ENCODE measurements around the gene SHANK3. TPM values are rescaled to one million over a fixed set of nuclear protein-coding genes. Genes with fewer than 3 reads are reported as not detected.
"Not testable (repeated sequence)": the region's sequence is repeated elsewhere in the genome, so short reads cannot be mapped to it uniquely, and the experiment has no call there.

The SHANK3 gene
- total and polyA plus RNA-seq, 2 experiments from 2014 or later: 0.52 to 4.9 TPM

DNA sequence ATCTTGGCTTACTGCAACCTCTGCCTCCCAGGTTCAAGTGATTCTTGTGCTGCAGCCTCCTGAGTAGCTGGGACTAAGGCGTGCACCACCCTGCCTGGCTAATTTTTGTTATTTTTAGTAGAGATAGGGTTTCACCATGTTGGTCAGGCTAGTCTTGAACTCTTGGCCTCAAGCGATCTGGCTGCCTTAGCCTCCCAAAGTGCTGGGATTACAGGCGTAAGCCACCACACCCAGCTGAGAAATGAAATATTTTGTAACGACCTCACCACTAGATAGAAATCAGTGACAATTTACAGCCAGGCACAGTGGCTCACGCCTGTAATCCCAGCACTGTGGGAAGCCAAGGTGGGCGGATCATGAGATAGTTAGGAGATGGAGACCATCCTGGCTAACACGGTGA lies 12.9 kb upstream of the SHANK3 start:
- not testable (repeated sequence) for H3K4me1 ChIP-seq (ENCODE audit: insufficient read depth); H3K79me2 ChIP-seq (replicated peaks; ENCODE audit: insufficient read depth); H3K4me3 ChIP-seq; H3K4me2 ChIP-seq; H2AFZ ChIP-seq; H3K27ac ChIP-seq (ENCODE audit: low read depth); H3K36me3 Mint-ChIP-seq (ENCODE audit: low read depth); H4K20me1 ChIP-seq (replicated peaks; ENCODE audit: insufficient read depth); H3K4me1 Mint-ChIP-seq; H3F3A ChIP-seq (replicated peaks; ENCODE audit: low read depth); H3K27ac Mint-ChIP-seq; H3K9me2 ChIP-seq (ENCODE audit: insufficient read depth); H3K36me3 ChIP-seq (ENCODE audit: insufficient read depth); ATAC-seq; DNase-seq (ENCODE audit: low spot score); H3K4me3 Mint-ChIP-seq
- H3K27me3 ChIP-seq (ENCODE audit: insufficient read depth): peaks cover 17% of the 10 kb centered on the region
- Mint-ChIP-seq H3K27me3 (ENCODE audit: insufficient read depth, low read depth, poor library complexity) (peaks cover 12% of the 10 kb centered on the region), H3K9me3 (peaks cover 20% of the 10 kb centered on the region; the same call in 2 of the 3 replicates)

DNA sequence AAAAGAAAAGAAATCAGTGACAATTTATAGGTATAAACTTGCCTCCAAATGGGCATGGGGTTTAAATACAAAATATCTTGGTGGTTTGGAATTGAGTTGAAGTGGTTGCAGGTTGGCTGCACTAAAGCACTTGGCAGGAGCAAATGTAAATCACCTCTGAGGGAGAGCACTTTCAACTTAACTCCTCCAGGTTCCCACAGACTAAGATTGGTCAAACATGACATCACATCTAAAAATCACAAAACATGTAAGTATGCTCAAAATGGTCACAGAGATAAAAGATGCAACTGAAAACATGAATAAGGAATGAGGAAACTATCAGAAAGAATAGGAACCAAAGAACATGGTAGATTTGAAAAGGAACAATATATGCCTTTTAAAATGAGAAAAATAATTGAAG lies 12.3 kb upstream of the SHANK3 start:
- no peaks in the 10 kb centered on the region for H4K20me1 ChIP-seq (replicated peaks; ENCODE audit: insufficient read depth)
- peaks cover 6% of the 10 kb centered on the region for H3K27me3 Mint-ChIP-seq (ENCODE audit: insufficient read depth, low read depth, poor library complexity)
- no peak overlapping the region for H3K4me2 ChIP-seq
- no peak overlapping the region for H3K4me3 Mint-ChIP-seq
- no peak overlapping the region for H2AFZ ChIP-seq
- H3F3A ChIP-seq (replicated peaks; ENCODE audit: low read depth): no peaks in the 10 kb centered on the region
- H3K79me2 ChIP-seq (replicated peaks; ENCODE audit: insufficient read depth): no peaks in the 10 kb centered on the region
- H3K36me3 Mint-ChIP-seq (ENCODE audit: low read depth): no peaks in the 10 kb centered on the region
- H3K36me3 ChIP-seq (ENCODE audit: insufficient read depth): no peaks in the 10 kb centered on the region
- H3K27ac Mint-ChIP-seq: no peak overlapping the region
- H3K27ac ChIP-seq (ENCODE audit: low read depth): no peak overlapping the region
- ATAC-seq (no peak), DNase-seq (ENCODE audit: low spot score) (no peak)
- H3K9me2 ChIP-seq (ENCODE audit: insufficient read depth): no peaks in the 10 kb centered on the region; the same call in 1 of the 2 replicates
- H3K4me1 Mint-ChIP-seq: no peaks in the 10 kb centered on the region
- peaks cover 14% of the 10 kb centered on the region; the same call in 2 of the 3 replicates for H3K9me3 Mint-ChIP-seq
- peaks cover 17% of the 10 kb centered on the region for H3K27me3 ChIP-seq (ENCODE audit: insufficient read depth)
- no peaks in the 10 kb centered on the region for H3K4me1 ChIP-seq (ENCODE audit: insufficient read depth)
- no peak overlapping the region for H3K4me3 ChIP-seq
- TF ChIP-seq, protein P1, sequence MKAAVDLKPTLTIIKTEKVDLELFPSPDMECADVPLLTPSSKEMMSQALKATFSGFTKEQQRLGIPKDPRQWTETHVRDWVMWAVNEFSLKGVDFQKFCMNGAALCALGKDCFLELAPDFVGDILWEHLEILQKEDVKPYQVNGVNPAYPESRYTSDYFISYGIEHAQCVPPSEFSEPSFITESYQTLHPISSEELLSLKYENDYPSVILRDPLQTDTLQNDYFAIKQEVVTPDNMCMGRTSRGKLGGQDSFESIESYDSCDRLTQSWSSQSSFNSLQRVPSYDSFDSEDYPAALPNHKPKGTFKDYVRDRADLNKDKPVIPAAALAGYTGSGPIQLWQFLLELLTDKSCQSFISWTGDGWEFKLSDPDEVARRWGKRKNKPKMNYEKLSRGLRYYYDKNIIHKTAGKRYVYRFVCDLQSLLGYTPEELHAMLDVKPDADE (IDR thresholded peaks at IDR 0.05): no peak
- TF ChIP-seq JUNB (IDR thresholded peaks at IDR 0.05; ENCODE audit: unreplicated experiment): no peak
- TF ChIP-seq, protein P2, sequence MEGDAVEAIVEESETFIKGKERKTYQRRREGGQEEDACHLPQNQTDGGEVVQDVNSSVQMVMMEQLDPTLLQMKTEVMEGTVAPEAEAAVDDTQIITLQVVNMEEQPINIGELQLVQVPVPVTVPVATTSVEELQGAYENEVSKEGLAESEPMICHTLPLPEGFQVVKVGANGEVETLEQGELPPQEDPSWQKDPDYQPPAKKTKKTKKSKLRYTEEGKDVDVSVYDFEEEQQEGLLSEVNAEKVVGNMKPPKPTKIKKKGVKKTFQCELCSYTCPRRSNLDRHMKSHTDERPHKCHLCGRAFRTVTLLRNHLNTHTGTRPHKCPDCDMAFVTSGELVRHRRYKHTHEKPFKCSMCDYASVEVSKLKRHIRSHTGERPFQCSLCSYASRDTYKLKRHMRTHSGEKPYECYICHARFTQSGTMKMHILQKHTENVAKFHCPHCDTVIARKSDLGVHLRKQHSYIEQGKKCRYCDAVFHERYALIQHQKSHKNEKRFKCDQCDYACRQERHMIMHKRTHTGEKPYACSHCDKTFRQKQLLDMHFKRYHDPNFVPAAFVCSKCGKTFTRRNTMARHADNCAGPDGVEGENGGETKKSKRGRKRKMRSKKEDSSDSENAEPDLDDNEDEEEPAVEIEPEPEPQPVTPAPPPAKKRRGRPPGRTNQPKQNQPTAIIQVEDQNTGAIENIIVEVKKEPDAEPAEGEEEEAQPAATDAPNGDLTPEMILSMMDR (conservative IDR thresholded peaks at IDR 0.05; ENCODE audit: low read depth in 2 of 2): no peak
- no peak for TF ChIP-seq ZNF331 (CRISPR knock-in tag; IDR thresholded peaks at IDR 0.05; ENCODE audit: low read depth)
- TF ChIP-seq NANOG (IDR thresholded peaks at IDR 0.05; ENCODE audit: borderline replicate concordance): no peak
- TF ChIP-seq, protein P3, sequence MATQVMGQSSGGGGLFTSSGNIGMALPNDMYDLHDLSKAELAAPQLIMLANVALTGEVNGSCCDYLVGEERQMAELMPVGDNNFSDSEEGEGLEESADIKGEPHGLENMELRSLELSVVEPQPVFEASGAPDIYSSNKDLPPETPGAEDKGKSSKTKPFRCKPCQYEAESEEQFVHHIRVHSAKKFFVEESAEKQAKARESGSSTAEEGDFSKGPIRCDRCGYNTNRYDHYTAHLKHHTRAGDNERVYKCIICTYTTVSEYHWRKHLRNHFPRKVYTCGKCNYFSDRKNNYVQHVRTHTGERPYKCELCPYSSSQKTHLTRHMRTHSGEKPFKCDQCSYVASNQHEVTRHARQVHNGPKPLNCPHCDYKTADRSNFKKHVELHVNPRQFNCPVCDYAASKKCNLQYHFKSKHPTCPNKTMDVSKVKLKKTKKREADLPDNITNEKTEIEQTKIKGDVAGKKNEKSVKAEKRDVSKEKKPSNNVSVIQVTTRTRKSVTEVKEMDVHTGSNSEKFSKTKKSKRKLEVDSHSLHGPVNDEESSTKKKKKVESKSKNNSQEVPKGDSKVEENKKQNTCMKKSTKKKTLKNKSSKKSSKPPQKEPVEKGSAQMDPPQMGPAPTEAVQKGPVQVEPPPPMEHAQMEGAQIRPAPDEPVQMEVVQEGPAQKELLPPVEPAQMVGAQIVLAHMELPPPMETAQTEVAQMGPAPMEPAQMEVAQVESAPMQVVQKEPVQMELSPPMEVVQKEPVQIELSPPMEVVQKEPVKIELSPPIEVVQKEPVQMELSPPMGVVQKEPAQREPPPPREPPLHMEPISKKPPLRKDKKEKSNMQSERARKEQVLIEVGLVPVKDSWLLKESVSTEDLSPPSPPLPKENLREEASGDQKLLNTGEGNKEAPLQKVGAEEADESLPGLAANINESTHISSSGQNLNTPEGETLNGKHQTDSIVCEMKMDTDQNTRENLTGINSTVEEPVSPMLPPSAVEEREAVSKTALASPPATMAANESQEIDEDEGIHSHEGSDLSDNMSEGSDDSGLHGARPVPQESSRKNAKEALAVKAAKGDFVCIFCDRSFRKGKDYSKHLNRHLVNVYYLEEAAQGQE (IDR thresholded peaks at IDR 0.05; ENCODE audit: unreplicated experiment): no peak
- TF ChIP-seq, protein P4, sequence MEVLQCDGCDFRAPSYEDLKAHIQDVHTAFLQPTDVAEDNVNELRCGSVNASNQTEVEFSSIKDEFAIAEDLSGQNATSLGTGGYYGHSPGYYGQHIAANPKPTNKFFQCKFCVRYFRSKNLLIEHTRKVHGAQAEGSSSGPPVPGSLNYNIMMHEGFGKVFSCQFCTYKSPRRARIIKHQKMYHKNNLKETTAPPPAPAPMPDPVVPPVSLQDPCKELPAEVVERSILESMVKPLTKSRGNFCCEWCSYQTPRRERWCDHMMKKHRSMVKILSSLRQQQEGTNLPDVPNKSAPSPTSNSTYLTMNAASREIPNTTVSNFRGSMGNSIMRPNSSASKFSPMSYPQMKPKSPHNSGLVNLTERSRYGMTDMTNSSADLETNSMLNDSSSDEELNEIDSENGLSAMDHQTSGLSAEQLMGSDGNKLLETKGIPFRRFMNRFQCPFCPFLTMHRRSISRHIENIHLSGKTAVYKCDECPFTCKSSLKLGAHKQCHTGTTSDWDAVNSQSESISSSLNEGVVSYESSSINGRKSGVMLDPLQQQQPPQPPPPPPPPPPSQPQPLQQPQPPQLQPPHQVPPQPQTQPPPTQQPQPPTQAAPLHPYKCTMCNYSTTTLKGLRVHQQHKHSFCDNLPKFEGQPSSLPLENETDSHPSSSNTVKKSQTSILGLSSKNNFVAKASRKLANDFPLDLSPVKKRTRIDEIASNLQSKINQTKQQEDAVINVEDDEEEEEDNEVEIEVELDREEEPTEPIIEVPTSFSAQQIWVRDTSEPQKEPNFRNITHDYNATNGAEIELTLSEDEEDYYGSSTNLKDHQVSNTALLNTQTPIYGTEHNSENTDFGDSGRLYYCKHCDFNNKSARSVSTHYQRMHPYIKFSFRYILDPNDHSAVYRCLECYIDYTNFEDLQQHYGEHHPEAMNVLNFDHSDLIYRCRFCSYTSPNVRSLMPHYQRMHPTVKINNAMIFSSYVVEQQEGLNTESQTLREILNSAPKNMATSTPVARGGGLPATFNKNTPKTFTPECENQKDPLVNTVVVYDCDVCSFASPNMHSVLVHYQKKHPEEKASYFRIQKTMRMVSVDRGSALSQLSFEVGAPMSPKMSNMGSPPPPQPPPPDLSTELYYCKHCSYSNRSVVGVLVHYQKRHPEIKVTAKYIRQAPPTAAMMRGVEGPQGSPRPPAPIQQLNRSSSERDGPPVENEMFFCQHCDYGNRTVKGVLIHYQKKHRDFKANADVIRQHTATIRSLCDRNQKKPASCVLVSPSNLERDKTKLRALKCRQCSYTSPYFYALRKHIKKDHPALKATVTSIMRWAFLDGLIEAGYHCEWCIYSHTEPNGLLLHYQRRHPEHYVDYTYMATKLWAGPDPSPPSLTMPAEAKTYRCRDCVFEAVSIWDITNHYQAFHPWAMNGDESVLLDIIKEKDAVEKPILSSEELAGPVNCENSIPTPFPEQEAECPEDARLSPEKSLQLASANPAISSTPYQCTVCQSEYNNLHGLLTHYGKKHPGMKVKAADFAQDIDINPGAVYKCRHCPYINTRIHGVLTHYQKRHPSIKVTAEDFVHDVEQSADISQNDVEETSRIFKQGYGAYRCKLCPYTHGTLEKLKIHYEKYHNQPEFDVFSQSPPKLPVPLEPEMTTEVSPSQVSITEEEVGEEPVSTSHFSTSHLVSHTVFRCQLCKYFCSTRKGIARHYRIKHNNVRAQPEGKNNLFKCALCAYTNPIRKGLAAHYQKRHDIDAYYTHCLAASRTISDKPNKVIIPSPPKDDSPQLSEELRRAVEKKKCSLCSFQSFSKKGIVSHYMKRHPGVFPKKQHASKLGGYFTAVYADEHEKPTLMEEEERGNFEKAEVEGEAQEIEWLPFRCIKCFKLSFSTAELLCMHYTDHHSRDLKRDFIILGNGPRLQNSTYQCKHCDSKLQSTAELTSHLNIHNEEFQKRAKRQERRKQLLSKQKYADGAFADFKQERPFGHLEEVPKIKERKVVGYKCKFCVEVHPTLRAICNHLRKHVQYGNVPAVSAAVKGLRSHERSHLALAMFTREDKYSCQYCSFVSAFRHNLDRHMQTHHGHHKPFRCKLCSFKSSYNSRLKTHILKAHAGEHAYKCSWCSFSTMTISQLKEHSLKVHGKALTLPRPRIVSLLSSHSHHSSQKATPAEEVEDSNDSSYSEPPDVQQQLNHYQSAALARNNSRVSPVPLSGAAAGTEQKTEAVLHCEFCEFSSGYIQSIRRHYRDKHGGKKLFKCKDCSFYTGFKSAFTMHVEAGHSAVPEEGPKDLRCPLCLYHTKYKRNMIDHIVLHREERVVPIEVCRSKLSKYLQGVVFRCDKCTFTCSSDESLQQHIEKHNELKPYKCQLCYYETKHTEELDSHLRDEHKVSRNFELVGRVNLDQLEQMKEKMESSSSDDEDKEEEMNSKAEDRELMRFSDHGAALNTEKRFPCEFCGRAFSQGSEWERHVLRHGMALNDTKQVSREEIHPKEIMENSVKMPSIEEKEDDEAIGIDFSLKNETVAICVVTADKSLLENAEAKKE (CRISPR knock-in tag; IDR thresholded peaks at IDR 0.05): no peak
- TF ChIP-seq EZH2phosphoT487 (IDR thresholded peaks at IDR 0.05; ENCODE audit: unreplicated experiment): no peak
- no peak for TF ChIP-seq CREB1 (CRISPR knock-in tag; IDR thresholded peaks at IDR 0.05; ENCODE audit: low read depth)
- TF ChIP-seq STAT1 (IDR thresholded peaks at IDR 0.05; ENCODE audit: unreplicated experiment): no peak
